ENCODE results near the gene PPP2R1A.
"Not testable (repeated sequence)": the region's sequence is repeated elsewhere in the genome, so short reads cannot be mapped to it uniquely, and the experiment has no call there.

The PPP2R1A gene

DNA sequence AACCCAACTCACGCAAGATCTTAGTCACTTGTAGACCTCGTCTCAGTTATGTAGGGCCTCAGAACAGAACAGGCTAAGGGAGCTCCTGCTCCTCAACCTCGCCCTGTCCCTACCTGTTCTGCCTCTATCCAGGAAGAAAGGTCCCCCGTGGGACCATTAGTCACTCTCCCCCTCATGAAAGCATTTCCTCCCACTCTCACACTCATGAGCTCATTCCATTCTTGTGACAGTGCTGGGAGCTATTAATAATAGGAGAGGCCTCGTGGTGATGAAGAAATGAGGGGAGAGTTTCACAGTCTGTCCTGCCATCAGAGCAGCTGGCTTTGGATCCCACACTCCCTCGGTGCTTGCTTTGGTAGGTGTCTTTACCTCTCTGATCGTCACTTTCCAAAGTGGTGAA is 10.2 kb downstream of the PPP2R1A start:
- Histone ChIP-seq H3K27ac (ENCODE audit: extremely low read depth, low read depth, low read length) (no peak overlapping the region), H3K4me3 (ENCODE audit: low read depth, low read length) (no peak overlapping the region), H3K36me3 (ENCODE audit: control insufficient read depth in 2 of 2, insufficient read depth in 1 of 2, low read length in 2 of 2) (peaks cover 52 to 96% of the 10 kb centered on the region in 2 experiments), H3K4me1 (ENCODE audit: control insufficient read depth, insufficient read depth, low read length) (no peaks in the 10 kb centered on the region), H3K9me3 (ENCODE audit: control insufficient read depth, insufficient read depth, low read depth, low read length) (no peaks in the 10 kb centered on the region)
- TF ChIP-seq, protein P1, sequence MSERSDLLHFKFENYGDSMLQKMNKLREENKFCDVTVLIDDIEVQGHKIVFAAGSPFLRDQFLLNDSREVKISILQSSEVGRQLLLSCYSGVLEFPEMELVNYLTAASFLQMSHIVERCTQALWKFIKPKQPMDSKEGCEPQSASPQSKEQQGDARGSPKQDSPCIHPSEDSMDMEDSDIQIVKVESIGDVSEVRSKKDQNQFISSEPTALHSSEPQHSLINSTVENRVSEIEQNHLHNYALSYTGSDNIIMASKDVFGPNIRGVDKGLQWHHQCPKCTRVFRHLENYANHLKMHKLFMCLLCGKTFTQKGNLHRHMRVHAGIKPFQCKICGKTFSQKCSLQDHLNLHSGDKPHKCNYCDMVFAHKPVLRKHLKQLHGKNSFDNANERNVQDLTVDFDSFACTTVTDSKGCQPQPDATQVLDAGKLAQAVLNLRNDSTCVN (tag by site-specific recombination; optimal IDR thresholded peaks at IDR 0.05): no peak
- peak; percentile 35; the same call in 1 of the 2 replicates for TF ChIP-seq PRDM1 (tag by site-specific recombination; IDR thresholded peaks at IDR 0.05)
- no peak for TF ChIP-seq ZNF23 (tag by site-specific recombination; IDR thresholded peaks at IDR 0.05; ENCODE audit: borderline replicate concordance)
- TF ChIP-seq EGR2 (tag by site-specific recombination; IDR thresholded peaks at IDR 0.05; ENCODE audit: low read depth): 0 out of 2 replicates have a peak, but pooled peaks have one; percentile 18
- TF ChIP-seq ZNF473 (tag by site-specific recombination; IDR thresholded peaks at IDR 0.05): no peak
- no peak; the same call in 1 of the 2 replicates for TF ChIP-seq ZFHX2 (tag by site-specific recombination; conservative IDR thresholded peaks at IDR 0.05)
- TF ChIP-seq, protein P2, sequence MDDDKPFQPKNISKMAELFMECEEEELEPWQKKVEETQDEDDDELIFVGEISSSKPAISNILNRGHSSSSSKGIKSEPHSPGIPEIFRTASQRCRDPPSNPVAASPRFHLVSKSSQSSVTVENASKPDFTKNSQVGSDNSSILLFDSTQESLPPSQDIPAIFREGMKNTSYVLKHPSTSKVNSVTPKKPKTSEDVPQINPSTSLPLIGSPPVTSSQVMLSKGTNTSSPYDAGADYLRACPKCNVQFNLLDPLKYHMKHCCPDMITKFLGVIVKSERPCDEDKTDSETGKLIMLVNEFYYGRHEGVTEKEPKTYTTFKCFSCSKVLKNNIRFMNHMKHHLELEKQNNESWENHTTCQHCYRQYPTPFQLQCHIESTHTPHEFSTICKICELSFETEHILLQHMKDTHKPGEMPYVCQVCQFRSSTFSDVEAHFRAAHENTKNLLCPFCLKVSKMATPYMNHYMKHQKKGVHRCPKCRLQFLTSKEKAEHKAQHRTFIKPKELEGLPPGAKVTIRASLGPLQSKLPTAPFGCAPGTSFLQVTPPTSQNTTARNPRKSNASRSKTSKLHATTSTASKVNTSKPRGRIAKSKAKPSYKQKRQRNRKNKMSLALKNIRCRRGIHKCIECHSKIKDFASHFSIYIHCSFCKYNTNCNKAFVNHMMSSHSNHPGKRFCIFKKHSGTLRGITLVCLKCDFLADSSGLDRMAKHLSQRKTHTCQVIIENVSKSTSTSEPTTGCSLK (tag by site-specific recombination; IDR thresholded peaks at IDR 0.05): no peak
- POLR2A ChIA-PET: interaction anchor here (4.4 kb wide), 1 partner anchor 11 kb away, joined by 25 read pairs; the partner anchor contains the start of gene PPP2R1A
- CTCF ChIA-PET: interaction anchor here (0.8 kb wide), 1 partner anchor 38 kb away, joined by 3 read pairs; no protein-coding TSS in a partner anchor

DNA sequence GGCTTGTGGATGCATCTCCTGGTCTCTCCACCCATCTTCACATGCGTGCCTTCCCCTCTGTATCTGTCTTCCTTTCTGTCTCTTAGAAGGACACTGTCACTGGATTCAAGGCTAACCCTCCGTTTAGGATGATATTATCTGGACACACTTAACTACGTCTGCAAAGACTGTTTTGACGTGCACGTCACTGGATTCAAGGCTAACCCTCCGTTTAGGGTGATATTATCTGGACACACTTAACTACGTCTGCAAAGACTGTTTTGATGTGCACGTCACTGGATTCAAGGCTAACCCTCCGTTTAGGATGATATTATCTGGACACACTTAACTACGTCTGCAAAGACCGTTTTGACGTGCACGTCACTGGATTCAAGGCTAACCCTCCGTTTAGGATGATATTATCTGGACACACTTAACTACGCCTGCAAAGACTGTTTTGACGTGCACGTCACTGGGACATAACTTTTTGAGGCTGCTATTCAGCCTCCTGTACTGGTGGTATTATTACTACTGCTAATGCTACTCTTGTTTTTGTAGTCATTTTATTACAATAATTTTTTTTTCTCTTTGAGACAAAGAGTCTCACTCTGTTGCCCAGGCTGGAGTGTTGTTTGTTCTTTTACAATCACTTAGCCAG is 11.0 kb downstream of the PPP2R1A start:
- POLR2A ChIA-PET: interaction anchor here (0.5 to 4.4 kb wide), 2 partner anchors 9 to 12 kb away, joined by 3 to 25 read pairs; partner anchors contain the start of gene PPP2R1A
- H3K27ac ChIP-seq (ENCODE audit: extremely low read depth, low read depth, low read length); H3K4me3 ChIP-seq (ENCODE audit: low read depth, low read length); CTCF ChIA-PET; H3K9me3 ChIP-seq (ENCODE audit: control insufficient read depth, insufficient read depth, low read depth, low read length); H3K4me1 ChIP-seq (ENCODE audit: control insufficient read depth, insufficient read depth, low read length): not testable (repeated sequence)
- H3K36me3 ChIP-seq (ENCODE audit: control insufficient read depth in 2 of 2, insufficient read depth in 1 of 2, low read length in 2 of 2): peaks cover 52 to 96% of the 10 kb centered on the region in 2 experiments

DNA sequence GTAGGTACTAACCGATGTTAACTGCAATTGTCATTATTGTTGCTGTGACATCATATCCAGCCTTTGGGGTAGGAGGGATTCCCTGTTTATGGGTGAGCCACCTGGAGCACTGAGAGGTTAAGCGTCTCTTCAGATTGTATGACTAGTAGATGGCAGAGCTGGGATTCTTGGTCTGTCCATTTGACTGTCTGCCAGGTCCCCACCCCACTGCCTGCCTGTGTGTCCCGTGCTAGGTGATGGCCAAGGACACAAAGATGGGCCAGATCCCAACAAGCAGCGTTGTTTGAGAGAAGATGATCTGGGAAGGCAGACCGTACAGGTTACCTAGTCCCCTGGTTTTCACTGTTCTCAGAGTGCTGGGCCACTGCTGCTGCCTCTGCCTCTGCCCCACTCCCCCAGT is 16.6 kb downstream of the PPP2R1A start:
- CTCF ChIA-PET: no interaction called here
- H3K4me3 ChIP-seq (ENCODE audit: low read depth, low read length): no peak overlapping the region
- H3K9me3 ChIP-seq (ENCODE audit: control insufficient read depth, insufficient read depth, low read depth, low read length): no peaks in the 10 kb centered on the region
- no peak overlapping the region for H3K27ac ChIP-seq (ENCODE audit: extremely low read depth, low read depth, low read length)
- POLR2A ChIA-PET: interaction anchor here (1.3 kb wide), 1 partner anchor 17 kb away, joined by 4 read pairs; no protein-coding TSS in a partner anchor
- no peak for TF ChIP-seq TRIM28 (IDR thresholded peaks at IDR 0.05; ENCODE audit: borderline replicate concordance, low read length)
- TF ChIP-seq ZNF169 (tag by site-specific recombination; IDR thresholded peaks at IDR 0.05): no peak
- no peak for TF ChIP-seq ZNF571 (tag by site-specific recombination; IDR thresholded peaks at IDR 0.05)
- TF ChIP-seq ZNF843 (tag by site-specific recombination; IDR thresholded peaks at IDR 0.05): no peak
- no peak for TF ChIP-seq WT1 (tag by site-specific recombination; IDR thresholded peaks at IDR 0.05)
- no peak for TF ChIP-seq ZNF2 (tag by site-specific recombination; IDR thresholded peaks at IDR 0.05)
- TF ChIP-seq ZNF585B (tag by site-specific recombination; IDR thresholded peaks at IDR 0.05): no peak
- TF ChIP-seq, protein P3, sequence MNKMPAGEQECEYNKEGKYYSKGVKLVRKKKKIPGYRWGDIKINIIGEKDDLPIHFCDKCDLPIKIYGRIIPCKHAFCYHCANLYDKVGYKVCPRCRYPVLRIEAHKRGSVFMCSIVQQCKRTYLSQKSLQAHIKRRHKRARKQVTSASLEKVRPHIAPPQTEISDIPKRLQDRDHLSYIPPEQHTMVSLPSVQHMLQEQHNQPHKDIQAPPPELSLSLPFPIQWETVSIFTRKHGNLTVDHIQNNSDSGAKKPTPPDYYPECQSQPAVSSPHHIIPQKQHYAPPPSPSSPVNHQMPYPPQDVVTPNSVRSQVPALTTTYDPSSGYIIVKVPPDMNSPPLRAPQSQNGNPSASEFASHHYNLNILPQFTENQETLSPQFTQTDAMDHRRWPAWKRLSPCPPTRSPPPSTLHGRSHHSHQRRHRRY (tag by site-specific recombination; IDR thresholded peaks at IDR 0.05): no peak
- no peak for TF ChIP-seq ZFP37 (tag by site-specific recombination; IDR thresholded peaks at IDR 0.05)
- no peak for TF ChIP-seq ZNF416 (tag by site-specific recombination; IDR thresholded peaks at IDR 0.05)
- TF ChIP-seq RBAK (tag by site-specific recombination; IDR thresholded peaks at IDR 0.05): no peak
- no peak for TF ChIP-seq EGR2 (tag by site-specific recombination; IDR thresholded peaks at IDR 0.05; ENCODE audit: low read depth)
- no peak for TF ChIP-seq GLIS1 (tag by site-specific recombination; IDR thresholded peaks at IDR 0.05)
- TF ChIP-seq ZNF23 (tag by site-specific recombination; IDR thresholded peaks at IDR 0.05; ENCODE audit: borderline replicate concordance): no peak
- no peak for TF ChIP-seq ZNF670 (tag by site-specific recombination; IDR thresholded peaks at IDR 0.05; ENCODE audit: low read depth)
- TF ChIP-seq REPIN1 (tag by site-specific recombination; IDR thresholded peaks at IDR 0.05; ENCODE audit: low read depth): no peak
- peaks cover 83 to 95% of the 10 kb centered on the region in 2 experiments for H3K36me3 ChIP-seq (ENCODE audit: control insufficient read depth in 2 of 2, insufficient read depth in 1 of 2, low read length in 2 of 2)
- no peaks in the 10 kb centered on the region for H3K4me1 ChIP-seq (ENCODE audit: control insufficient read depth, insufficient read depth, low read length)
